HG02798 (cell line): ENCODE measurements around the gene FARSA.
A peak's percentile ranks its signal among the peaks of the same experiment; 100 is the strongest.
"Not testable (repeated sequence)": the region's sequence is repeated elsewhere in the genome, so short reads cannot be mapped to it uniquely, and the experiment has no call there.

Experiments used
- ATAC-seq: cut with Tn5 transposase; IDR thresholded peaks from one replicate; pipeline ENCODE4 v1.9.1; 2021; ENCODE audit warnings: mild to moderate bottlenecking; ENCODE audit not compliant: unreplicated experiment, poor library complexity

FARSA gene

DNA sequence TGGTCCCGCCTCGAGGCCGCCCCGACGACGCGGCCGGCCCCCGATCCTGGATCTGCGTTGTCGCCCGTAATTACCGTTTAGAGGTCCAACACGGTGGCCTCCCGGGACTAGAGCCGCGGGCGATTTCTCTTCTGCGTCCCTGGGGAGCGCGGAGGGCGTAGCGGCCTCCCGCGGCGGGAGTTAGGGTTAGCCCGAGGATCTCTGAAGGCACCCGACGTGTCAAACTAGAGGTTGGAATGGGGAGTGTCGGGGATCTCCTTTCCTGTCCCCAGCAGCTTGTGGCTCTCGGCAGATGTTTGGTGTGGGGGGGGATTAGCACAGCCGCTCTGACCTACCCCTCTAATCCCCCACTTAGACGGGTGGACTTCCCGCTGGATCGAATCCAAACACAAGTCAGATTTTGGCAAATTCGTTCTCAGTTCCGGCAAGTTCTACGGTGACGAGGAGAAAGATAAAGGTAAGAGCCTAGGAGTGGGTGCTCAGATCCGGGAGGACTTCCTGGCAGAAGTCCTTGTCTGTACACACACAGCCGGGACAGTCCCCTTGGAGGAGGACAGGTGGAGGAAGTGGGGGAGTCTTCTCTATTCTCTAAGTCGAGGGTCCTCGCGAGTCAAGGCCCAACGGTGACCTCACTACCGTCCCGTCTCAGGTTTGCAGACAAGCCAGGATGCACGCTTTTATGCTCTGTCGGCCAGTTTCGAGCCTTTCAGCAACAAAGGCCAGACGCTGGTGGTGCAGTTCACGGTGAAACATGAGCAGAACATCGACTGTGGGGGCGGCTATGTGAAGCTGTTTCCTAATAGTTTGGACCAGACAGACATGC, 5.5 kb upstream of the FARSA start:
- no peak for ATAC-seq

DNA sequence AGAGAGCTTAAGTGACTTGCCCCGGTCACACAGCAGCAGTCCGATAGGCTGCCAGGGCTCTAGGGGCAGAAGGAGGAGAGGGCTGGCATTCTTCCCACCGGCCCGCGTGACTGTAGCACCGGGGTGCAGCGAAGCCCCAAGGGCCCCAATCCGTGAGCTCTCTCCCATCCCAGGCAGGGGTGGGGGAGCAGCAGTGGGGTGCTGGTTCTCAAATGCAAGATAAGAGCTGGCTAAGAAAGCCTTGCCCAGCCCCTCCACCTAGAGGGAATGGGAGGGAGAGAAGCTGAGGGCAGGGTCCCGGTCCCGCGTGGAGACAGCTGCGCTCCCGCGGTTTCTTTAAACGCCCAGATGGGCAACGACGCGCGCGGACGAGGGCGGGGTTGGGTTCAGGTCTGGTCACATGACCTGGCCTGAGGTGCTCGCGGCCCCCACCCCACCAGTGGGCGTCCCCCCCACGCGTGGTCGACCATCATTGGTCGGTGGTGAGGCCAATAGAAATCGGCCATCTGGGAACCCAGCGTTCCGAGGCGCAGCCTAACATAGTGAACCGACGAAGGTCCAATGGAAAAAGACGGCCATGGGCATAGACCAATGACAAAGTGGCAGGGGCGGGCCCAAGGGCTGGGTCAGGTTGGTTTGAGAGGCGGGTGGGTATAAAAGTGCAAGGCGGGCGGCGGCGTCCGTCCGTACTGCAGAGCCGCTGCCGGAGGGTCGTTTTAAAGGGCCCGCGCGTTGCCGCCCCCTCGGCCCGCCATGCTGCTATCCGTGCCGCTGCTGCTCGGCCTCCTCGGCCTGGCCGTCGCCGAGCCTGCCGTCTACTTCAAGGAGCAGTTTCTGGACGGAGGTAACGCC, 4.6 kb upstream of the FARSA start, which contains the start of gene CALR:
TSS of gene CALR (plus strand) at position 683 of the 852 bp plus-strand sequence. CDS start at position 754, 71 bp downstream.
- peak; percentile 87 for ATAC-seq

DNA sequence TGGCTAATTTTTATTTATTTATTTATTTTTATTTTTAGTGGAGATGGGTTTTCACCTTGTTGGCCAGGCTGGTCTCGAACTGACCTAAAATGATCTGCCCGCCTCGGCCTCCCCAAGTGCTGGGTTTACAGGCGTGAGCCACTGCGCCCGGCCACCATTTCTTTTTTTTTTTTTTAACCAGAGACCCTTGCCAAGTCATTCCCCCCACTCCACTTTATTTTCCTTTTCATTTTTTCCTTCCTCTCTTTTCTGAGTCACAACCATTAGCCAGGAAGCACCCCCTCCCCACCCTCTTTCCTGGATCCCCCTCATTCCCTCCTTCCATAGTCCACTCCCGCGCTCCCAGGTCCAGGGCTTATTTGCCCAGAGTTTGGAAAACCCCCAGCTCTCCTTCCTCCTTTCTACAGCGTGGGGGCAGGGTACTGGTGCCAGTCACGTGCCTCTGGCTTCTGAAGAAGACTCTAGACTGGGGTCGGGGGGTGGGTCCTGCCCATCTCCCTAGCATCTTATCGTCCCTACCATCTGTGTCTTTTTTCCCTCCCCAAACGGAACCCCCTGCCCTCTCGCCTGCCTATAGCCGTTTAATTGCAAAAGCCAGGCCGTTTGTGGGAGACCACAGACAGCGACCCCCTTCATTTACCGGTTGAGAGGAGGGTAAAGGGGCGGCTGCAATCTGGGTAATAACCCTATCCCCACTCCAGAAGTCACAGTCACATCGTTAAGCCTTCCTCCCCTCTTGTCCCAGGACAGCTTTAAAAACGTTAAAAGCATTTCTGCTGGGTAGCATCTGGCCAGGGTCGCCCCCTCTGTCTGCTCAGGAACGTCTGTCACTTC, 3.8 kb upstream of the FARSA start:
- no peak for ATAC-seq

DNA sequence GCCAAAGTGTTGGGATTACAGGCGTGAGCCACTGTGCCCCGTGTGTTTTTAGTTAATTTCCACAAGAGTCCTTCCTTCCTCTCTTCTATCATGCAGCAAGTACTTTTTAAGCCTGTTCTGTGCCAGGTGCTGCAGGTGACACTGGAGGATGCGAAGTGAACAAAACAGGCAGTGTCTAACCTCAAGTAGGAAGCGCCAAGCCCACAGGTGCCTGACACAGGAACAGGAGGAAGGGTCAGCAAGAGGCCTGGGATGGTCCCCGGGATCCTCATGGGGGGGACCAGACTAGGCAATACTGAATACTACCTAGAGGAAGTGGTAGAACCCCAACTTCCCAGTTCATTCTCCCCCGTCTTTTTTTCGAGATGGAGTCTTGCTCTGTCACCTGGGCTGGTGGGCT, 3.1 kb upstream of the FARSA start:
- no peak for ATAC-seq

DNA sequence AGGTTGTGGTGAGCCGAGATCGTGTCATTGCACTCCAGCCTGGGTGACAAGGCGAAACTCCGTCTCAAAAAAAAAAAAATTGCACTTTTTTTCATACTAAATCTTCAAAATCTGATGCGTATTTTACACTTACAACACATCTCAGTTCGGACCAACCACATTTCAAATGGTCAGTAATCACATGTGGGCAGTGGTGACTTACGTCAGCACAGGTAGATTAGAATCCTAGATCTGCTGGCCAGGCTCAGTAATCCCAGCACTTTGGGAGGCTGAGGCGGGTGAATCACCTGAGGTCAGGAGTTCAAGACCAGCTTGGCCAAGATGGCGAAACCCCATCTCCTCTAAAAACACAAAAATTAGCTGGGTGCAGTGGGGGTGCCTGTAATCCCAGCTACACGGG, 1.6 kb upstream of the FARSA start:
- no peak for ATAC-seq

DNA sequence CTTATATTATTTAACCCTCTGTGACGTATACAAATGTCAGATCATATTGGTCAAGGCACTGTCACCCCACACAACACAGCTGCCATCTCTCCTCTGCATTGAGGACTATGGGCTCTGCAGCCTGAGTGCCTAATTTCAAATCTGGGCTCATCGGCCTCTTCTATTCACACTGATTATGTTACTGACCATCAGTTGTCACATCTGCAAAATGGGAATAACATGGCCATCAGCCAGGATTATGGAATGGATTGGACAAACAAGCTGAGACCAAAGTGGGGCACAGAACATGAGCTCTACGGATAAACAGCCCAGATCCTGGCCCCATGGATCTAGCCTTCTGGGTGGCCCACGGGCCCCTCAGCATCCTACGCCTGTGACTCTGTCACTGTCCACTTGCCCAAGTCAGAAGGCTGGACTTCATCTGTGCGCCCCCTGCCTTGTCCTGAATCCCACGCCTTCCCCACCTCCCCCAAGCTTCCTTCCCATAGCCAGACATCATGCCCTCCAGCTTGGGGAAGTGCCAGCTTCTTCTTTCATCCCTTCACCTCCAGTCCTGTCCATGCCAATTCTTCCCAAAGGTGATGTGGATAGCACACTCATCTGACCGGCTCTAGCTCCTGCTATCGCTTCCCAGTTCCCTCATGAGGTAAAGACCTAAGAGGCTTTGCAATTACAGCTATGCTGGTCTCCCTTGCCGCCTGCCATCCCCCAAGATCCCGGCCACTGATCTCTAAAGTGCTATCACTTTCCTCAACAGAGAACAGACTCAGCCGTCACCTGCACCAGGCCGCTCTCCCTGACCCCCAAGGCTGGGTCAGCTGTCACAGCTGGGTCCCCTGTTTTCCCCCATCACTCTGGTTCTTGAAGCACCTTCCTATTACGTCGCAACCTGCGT, 872 bp downstream of the FARSA start:
- no peak for ATAC-seq

DNA sequence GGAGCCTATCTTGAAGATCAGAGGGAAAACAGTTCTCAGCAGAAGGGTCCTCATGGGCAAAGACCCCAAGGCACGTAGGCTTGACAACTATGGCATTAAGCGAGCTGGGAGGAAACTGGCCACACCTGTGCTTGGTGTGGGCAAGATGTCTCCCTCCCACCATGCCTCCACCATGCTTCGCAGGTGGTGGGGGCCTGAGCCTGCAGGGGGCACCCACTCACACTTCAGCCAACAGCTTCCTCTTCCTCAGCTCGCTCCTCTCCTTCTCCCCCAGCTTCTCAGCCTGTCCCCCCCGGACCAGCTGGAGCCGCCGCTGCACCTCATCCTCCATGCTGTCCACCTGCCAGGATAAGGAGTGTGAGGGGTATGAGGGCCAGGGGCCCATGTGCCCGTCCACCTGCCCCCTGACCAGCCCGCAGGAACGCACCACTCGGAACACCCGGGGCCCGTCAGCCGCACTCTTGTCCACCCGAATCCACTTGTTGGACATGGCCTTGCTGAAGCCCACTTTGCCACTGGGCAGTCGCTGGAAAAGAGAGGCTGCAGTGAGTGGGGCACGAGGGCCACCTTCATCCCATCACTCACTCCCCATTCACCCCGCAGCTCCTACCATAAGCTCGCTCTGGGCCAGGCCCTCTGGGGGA, 3.4 kb downstream of the FARSA start:
- ATAC-seq = no peak

DNA sequence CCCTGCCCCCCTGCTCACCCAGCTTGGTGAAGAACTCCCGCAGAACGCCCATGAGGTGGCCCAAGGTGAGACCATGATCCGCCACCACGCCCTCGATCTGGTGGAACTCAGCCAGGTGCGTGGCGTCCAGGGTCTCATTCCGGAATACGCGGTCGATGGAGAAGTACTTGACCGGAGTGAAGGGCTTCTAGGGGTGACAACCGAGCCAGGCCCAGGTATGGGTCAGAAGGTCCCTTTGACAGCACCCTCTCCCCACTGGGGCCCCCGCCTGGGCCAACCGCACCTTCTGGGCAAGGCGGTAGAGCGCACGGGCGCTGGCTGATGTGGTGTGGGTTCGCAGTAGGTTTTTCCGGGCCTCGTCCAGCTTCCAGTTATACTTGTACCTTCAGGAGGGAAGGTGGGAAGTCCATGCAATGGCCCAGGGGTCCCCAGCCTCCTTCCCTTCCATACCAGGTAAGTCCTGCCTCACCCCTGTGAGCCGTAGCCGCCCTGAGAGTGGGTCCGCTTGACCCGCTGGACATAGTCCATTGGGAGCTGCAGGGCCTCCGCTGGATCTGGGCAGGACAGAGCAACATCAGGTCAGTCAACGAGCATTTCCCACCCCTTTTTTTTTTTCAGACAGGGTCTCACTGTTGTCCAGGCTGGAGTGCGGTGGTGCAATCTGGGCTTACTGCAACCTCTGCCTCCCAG, 8.7 kb downstream of the FARSA start:
- no peak for ATAC-seq

DNA sequence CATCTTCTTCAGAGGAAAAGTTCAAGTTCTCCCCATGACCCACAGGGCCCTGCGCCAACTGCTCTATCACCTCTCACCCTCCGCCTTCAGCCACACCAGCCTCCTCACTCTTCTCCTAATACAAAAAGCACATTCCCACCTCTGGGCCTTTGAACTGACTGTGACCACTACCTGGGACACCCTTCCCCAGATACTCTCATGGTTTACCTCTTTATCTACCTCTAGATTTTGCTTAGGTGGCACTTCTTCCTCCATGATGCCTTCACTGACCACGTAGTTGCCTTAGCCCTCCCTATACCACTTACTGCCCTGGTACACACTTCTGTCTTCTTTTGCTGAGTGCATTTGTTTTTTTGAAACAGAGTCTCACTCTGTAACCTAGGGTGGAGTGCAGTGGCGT, 10.6 kb downstream of the FARSA start:
- ATAC-seq = no peak

DNA sequence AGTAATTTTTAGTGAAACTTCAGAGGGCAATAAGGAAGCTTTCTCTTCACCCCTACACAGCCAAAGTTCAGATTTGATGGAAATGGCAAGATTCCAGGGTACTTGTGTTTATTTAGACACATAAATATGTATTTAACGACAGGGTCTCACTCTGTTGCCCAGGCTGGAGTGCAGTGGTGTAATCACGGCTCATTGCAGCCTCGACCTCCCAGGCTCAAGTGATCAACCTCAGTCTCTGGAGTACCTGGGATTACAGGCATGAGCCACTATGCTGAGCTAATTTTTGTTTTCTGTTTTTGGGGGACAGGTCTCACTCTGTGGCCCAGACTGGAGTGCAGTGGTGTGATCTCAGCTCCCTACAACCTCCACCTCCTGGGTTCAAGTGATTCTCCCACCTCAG, 12.5 kb downstream of the FARSA start:
- ATAC-seq = no peak

DNA sequence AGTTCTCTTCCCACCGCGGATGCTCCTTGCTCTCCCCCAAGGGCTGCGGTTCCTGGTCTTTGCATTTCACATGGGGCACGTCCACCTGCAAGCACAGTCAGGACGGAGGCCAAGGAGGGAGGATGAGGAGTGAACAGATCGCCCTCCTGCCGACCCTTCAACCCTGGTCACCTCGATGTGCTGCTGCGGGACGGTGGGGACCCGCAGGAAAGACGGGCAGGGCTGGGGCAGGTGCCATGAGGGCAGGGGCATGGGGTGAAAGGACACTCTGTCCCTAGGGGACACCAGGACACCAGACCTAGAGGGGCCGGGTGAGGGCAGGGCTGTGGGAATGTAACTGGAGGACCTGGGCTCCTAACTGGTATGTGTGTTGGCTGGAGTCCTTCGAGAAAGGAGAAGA, 15.3 kb downstream of the FARSA start:
- ATAC-seq = no peak

DNA sequence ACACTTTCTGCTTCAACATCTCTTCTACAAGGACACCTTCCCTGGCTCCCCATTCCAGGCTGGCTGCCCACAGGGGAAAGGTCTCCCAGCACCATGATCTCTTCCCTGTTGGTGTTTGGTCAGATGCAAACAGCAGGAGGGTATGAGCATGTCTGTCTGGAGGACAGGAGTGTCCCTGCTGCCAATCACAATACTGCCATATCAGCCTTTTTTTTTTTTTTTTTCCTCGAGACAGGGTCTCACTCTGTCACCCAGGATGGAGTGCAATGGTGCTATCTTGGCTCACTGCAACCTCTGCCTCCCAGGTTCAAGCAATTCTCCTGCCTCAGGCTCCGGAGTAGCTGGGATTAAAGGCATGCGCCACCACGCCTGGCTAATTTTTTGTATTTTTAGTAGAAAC, 17.7 kb downstream of the FARSA start:
- not testable (repeated sequence) for ATAC-seq

DNA sequence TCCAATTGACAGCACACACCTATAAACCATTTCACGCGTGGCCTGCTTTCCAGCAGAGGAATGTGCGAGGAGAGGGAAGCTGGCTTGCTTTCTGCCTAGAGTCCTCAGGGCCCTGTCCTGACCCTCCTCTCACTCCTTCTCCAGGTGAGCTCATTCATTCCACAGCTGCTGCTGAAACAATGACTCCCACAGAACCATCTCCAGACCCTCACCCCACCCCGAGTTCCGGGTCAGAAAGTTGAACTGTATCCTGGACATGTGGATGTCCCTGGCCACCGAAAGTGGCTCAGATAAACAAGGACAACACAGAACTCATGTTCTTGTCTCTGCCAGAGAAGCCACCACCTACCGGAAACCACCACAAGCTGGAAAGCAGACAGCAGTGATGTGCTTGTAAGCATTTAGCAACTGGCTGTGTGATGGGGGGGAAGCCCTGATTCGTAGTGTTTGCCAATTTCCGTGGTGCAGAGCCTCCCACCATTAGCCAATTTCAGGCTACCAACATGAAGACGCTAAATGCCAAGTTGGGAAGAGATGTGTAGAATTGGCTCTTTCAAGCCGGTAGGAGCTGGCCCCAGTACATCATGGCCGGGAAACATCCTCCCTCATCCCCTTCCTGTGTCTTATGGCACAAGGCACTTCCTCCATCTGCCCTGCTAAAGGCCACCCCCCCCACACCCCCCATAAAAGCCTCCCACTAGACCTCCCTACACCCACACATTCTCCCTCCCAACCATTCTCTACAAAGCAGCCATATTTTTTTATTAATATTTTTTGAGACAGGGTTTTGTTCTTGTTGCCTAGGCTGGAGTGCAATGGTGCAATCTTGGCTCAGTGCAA, 19.4 kb downstream of the FARSA start:
- no peak for ATAC-seq

DNA sequence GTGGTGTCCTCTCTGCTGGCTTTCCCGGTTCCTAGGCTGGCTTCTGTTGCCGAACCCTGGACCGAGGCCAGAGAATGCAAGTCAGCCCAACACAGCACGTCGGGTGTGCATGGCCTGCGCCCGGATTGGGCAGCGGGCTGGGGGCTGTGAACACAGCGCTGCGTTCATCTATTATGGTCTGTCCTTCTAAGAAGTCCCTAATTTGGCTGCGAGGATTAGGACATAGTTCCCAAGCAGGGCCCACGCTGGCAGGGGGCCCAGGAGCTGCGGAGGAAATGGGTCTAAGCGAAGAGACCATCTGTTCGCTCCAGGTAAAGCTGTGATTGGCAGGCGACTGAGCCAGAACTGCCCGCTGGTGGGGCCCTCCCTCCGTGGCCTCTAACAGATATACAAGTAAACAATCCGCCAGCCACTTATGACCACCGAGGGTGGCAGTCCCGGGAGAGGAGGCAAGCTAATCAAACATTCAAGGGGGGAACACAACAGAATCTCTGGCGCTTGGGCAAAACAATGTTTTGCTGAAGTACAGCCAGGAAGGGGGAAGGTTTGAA, 20.4 kb downstream of the FARSA start:
- no peak for ATAC-seq

DNA sequence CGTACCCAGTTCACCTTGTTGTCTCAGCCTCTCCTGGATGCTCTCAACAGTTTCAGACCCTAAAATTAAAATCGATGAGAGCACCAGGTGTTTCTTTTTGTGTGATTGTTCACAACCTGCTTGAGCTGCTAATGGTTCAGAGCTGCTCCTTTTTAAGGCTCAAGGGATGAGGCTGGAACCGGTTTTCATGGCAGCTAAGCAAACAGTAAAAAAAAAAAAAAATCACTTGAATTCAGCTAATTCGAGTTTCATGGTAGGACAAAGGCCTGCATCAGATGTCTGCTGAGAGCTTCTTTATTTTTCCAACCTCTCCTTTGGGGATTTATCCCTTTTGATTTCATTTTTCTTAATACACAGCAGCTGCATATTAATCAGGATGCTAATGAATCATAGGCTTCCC, 20.9 kb downstream of the FARSA start:
- no peak for ATAC-seq

DNA sequence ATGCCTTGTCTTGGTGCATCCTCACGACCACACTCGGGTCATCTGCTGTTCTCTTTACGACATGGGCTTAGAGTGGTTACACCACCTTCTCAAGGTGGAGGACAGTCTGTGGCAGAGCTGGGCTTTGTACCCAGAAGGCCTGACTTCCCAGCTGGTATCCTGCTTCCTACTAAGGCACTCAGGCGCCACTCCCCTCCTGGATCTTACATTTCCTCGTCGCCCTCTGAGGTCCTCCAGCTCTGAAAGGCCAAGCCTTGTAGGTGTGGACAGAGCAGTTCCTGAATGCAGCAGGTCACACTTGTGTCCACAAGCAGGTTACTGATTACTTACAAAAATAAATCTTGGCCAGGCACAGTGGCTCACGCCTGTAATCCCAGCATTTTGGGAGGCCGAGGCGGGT, 26.3 kb downstream of the FARSA start:
- ATAC-seq = no peak

DNA sequence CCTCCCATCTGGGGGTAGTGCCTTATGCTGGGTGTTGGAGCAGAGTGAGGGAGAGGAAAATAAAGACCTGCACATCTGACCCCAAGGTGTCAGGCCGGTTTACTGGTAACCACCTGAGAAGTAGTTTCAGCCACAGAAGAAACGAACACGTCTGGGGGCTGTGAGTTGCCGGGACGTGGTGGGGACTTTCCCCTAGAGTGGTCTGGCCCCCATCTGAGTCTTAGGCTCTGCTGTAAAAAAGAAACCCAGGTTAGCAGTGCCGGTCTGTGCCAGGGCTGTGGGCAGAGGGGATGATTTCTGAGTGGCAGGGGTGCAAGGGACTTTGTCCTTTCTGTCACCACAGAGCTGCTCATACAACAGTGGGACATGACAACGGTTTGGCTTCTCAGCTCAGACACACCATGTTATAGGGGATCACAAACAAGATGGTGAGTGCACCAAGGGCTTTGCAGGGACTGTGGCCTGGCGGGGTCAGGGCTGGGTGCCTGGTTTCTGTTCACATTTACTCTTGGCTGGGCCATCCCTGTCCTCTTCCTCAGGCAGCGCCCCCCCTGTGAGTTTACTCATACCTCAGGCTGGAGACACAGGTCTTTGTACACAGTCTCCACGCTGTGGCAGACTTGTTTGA, 33.5 kb downstream of the FARSA start:
- peak; percentile 86 for ATAC-seq
